Stomach (tissue), 9 donors: ENCODE measurements around the gene FAM193B. TPM values are rescaled to one million over a fixed set of nuclear protein-coding genes. Genes with fewer than 3 reads are reported as not detected.
A peak's percentile ranks its signal among the peaks of the same experiment; 100 is the strongest.

Source experiments
- DNase-seq, 2 donors: peaks; one replicate each; pipeline versions ENCODE4 v3.0.0 to v3.0.0-alpha.2; 2013 to 2019
- H3K27ac ChIP-seq, 5 donors: fragments of 200-600 bp in 4 of 5; sonication (generic) in 4 of 5; one replicate each; pipeline ENCODE4 v1.5.1; 2013 to 2019; ENCODE audit warnings: mild to moderate bottlenecking in 1 of 5, moderate library complexity in 1 of 5
- H3K27me3 ChIP-seq, 3 donors: fragments of 200-600 bp; sonication (generic); one replicate each; pipeline ENCODE4 v1.5.1; 2017 to 2019; ENCODE audit warnings: mixed run types in 1 of 3
- H3K36me3 ChIP-seq, 4 donors: fragments of 200-600 bp; sonication (generic); 1 replicate in 3 of 4; 2 replicates in 1 of 4; pipeline ENCODE4 v1.5.1; 2016 to 2019
- H3K4me1 ChIP-seq, 4 donors: fragments of 200-600 bp; sonication (generic); one replicate each; pipeline ENCODE4 v1.5.1; 2016 to 2019
- H3K4me3 ChIP-seq, 4 donors: fragments of 200-600 bp; sonication (generic) in 3 of 4; one replicate each; pipeline ENCODE4 v1.5.1; 2016 to 2019; ENCODE audit warnings: mild to moderate bottlenecking in 1 of 4
- H3K9me3 ChIP-seq, 4 donors: fragments of 200-600 bp; sonication (generic); one replicate each; pipeline ENCODE4 v1.5.1; 2016 to 2019
- CTCF ChIP-seq, 7 experiments: fragments of 450-650 bp in 4 of 7; fragments of 200-600 bp in 3 of 7; sonication (generic) in 3 of 7; IDR thresholded peaks; one replicate each; pipeline ENCODE4 v1.5.1; 2016 to 2019; ENCODE audit warnings: antibody characterized with exemption in 7 of 7, control low read depth in 2 of 7, mild to moderate bottlenecking in 1 of 7
- EP300 ChIP-seq: sonication (generic); formaldehyde crosslinking; IDR thresholded peaks from one replicate; pipeline ENCODE4 v1.6.1; 2017; ENCODE audit warnings: antibody characterized with exemption
- POLR2A ChIP-seq, 4 donors: fragments of 450-650 bp; IDR thresholded peaks; one replicate each; pipeline ENCODE4 v1.6.1; 2016; ENCODE audit warnings: antibody characterized with exemption in 4 of 4, control low read depth in 2 of 4, mild to moderate bottlenecking in 1 of 4, moderate library complexity in 1 of 4
- POLR2AphosphoS5 ChIP-seq, 3 donors: sonication (generic); formaldehyde crosslinking; IDR thresholded peaks; one replicate each; pipeline ENCODE4 v1.6.1; 2016; ENCODE audit warnings: antibody characterized with exemption in 3 of 3
- WGBS, 5 donors: extraction: QIAGEN DNeasy Blood & Tissue Kit in 3 of 5; methylation state at CpG; one replicate each; pipeline versions ENCODE4 v1.1.5 to v1.1.7; 2013 to 2018; 5-methylcytosine and 5-hydroxymethylcytosine counted together
- intact Hi-C: fragments of 100-400 bp; cut with DNase I; formaldehyde crosslinking; loops from one replicate; pipeline ENCODE4 v1.15.1; 2023; ENCODE audit warnings: low total_unique reads
- polyA plus RNA-seq, 3 donors: library from polyadenylated mRNA; stranded (reverse); fragments of 200-250 nt; gene quantifications; one replicate each; pipeline ENCODE4 v1.2.3, GENCODE V29; 2013
- total RNA-seq, 5 donors: library from RNA; depleted of rRNA; stranded (reverse); fragments of >200 nt; gene quantifications; one replicate each; pipeline versions ENCODE4 v1.1.0 to v1.2.3, GENCODE V29; 2014 to 2016
- donor health status: healthy with polysubstance abuse.
- donor health status: Bipolar disorder and iron deficiency.
- donor health status: healthy.

Gene FAM193B
- total and polyA plus RNA-seq, 8 donors = 40.4 to 316 (median 138) TPM

- peaks cover 0 to 14% (median 9%) of the 10 kb centered on the region in 4 donors for H3K36me3 ChIP-seq
- intact Hi-C loops = no loop called here
- peak; percentile 20 to 58 for DNase-seq
These were observed 47.5 kb upstream of the FAM193B start for GRCh38 chr5:177601577-177602457.

GRCh38 chr5:177601126-177601525 lies 46.8 kb upstream of the FAM193B start:
- no peak for TF ChIP-seq EP300
- no peak for TF ChIP-seq CTCF (IDR thresholded peaks at IDR 0.05)
- TF ChIP-seq POLR2A (IDR thresholded peaks at IDR 0.05) = no peak
- TF ChIP-seq POLR2AphosphoS5 (IDR thresholded peaks at IDR 0.05) = no peak
- peaks cover 12 to 63% (median 48%) of the 10 kb centered on the region in 4 donors for H3K4me1 ChIP-seq
- H3K4me3 ChIP-seq = peak overlapping the region; percentile 81 to 92 (median 88)
- intact Hi-C loops = no loop called here
- H3K27me3 ChIP-seq = no peaks in the 10 kb centered on the region
- no peak for DNase-seq
- WGBS, 5 donors = 81 to 91% (median 87%) methylated on average over 11 of the region's 11 CpGs
- H3K9me3 ChIP-seq = no peaks in the 10 kb centered on the region
- peaks cover 5 to 21% (median 15%) of the 10 kb centered on the region in 4 donors for H3K36me3 ChIP-seq
- H3K27ac ChIP-seq = peak overlapping the region in 2 of 5 donors; percentile 8 to 90

More at GRCh38 chr5:177601577-177602457, 47.5 kb upstream of the FAM193B start:
- TF ChIP-seq POLR2A (IDR thresholded peaks at IDR 0.05) (no peak), POLR2AphosphoS5 (IDR thresholded peaks at IDR 0.05) (peak in 1 of 3 donors; percentile 34)
- WGBS, 5 donors = 73 to 81% (median 75%) methylated on average over 12 to 13 of the region's 13 CpGs
- Histone ChIP-seq H3K4me3 (no peak overlapping the region), H3K27me3 (no peaks in the 10 kb centered on the region), H3K9me3 (no peaks in the 10 kb centered on the region), H3K4me1 (peaks cover 12 to 67% (median 52%) of the 10 kb centered on the region in 4 donors), H3K27ac (peak overlapping the region in 2 of 5 donors; percentile 8 to 33)

GRCh38 chr5:177600508-177601018 lies 46.2 kb upstream of the FAM193B start:
- Histone ChIP-seq H3K4me3 (peak overlapping the region; percentile 81 to 92 (median 88)), H3K9me3 (no peaks in the 10 kb centered on the region), H3K27me3 (no peaks in the 10 kb centered on the region), H3K36me3 (peaks cover 10 to 22% (median 18%) of the 10 kb centered on the region in 4 donors), H3K27ac (peak overlapping the region; percentile 75 to 90 (median 90)), H3K4me1 (peaks cover 12 to 61% (median 48%) of the 10 kb centered on the region in 4 donors)
- WGBS, 5 donors = 4 to 5% (median 4%) methylated on average over 16 of the region's 16 CpGs
- no peak for TF ChIP-seq POLR2AphosphoS5 (IDR thresholded peaks at IDR 0.05)
- TF ChIP-seq EP300 = no peak
- no peak for TF ChIP-seq CTCF (IDR thresholded peaks at IDR 0.05)
- no peak for TF ChIP-seq POLR2A (IDR thresholded peaks at IDR 0.05)
- DNase-seq = peak in 1 of 2 donors; percentile 52
- intact Hi-C loops = no loop called here

GRCh38 chr5:177599731-177600507 lies 45.6 kb upstream of the FAM193B start, which contains the start of gene B4GALT7:
TSS of gene B4GALT7 (plus strand) at chr5:177600132. CDS start at chr5:177600211, 79 bp downstream.
- Histone ChIP-seq H3K4me1 (peaks cover 12 to 54% (median 48%) of the 10 kb centered on the region in 4 donors), H3K27ac (peak within 1 kb of the TSS; percentile 75 to 90 (median 90)), H3K4me3 (peak within 1 kb of the TSS; percentile 81 to 92 (median 88)), H3K27me3 (no peaks in the 10 kb centered on the region), H3K9me3 (no peaks in the 10 kb centered on the region), H3K36me3 (peaks cover 17 to 23% (median 21%) of the 10 kb centered on the region in 4 donors)
- DNase-seq = peak; percentile 93 to 94
- intact Hi-C loops = no loop called here
- TF ChIP-seq POLR2AphosphoS5 (IDR thresholded peaks at IDR 0.05) (peak in 2 of 3 donors; percentile 60 to 81), CTCF (IDR thresholded peaks at IDR 0.05) (no peak)
- WGBS, 5 donors = 0 to 3% (median 1%) methylated on average over 7 to 85 of the region's 86 CpGs
